Trophoblast cell (in vitro differentiated cells and primary cell): ENCODE results near the gene CSNK2A1.

Experiments
- DNase-seq, 2 donors: peaks; one replicate each; pipeline ENCODE4 v3.0.0-alpha.2; 2016
- H2AFZ ChIP-seq: 2 replicates; pipeline ENCODE4 v1.6.1; 2013; ENCODE audit warnings: low read length, moderate library complexity, mild to moderate bottlenecking; ENCODE audit not compliant: insufficient read depth, poor library complexity
- H2AK5ac ChIP-seq: 2 replicates; pipeline ENCODE4 v1.6.1; 2013; ENCODE audit warnings: mild to moderate bottlenecking, low read length
- H2BK120ac ChIP-seq: 2 replicates; pipeline ENCODE4 v1.6.1; 2013; ENCODE audit warnings: low read length, mild to moderate bottlenecking, moderate library complexity; ENCODE audit not compliant: insufficient read depth, poor library complexity
- H2BK12ac ChIP-seq: 2 replicates; pipeline ENCODE4 v1.6.1; 2013; ENCODE audit warnings: mild to moderate bottlenecking, low read length, moderate library complexity
- H2BK5ac ChIP-seq: 2 replicates; pipeline ENCODE4 v1.6.1; 2013; ENCODE audit warnings: low read length, low read depth, moderate library complexity, mild to moderate bottlenecking; ENCODE audit not compliant: poor library complexity
- H3K14ac ChIP-seq: 2 replicates; pipeline ENCODE4 v1.6.1; 2013; ENCODE audit warnings: mild to moderate bottlenecking, low read length
- H3K18ac ChIP-seq: 2 replicates; pipeline ENCODE4 v1.6.1; 2013; ENCODE audit warnings: mild to moderate bottlenecking, low read length
- H3K23ac ChIP-seq: 2 replicates; pipeline ENCODE4 v1.6.1; 2013; ENCODE audit warnings: low read length
- H3K27ac ChIP-seq: 2 replicates; pipeline ENCODE4 v1.5.1; 2013; ENCODE audit warnings: low read depth, mild to moderate bottlenecking, inconsistent platforms, low read length, moderate library complexity
- H3K27me3 ChIP-seq: 2 replicates; pipeline ENCODE4 v1.6.1; 2013; ENCODE audit warnings: inconsistent platforms, mild to moderate bottlenecking, low read length, moderate library complexity; ENCODE audit not compliant: insufficient read depth
- H3K36me3 ChIP-seq, 2 experiments: 1 replicate in 1 of 2; 2 replicates in 1 of 2; pipeline ENCODE4 v1.6.1; 2013; ENCODE audit warnings: low read length in 2 of 2, mild to moderate bottlenecking in 2 of 2, moderate library complexity in 1 of 2; ENCODE audit not compliant: insufficient read depth in 2 of 2, control insufficient read depth in 1 of 2
- H3K4ac ChIP-seq: 2 replicates; pipeline ENCODE4 v1.6.1; 2013; ENCODE audit warnings: low read depth, mild to moderate bottlenecking, low read length, moderate library complexity
- H3K4me1 ChIP-seq, 2 experiments: 1 replicate in 1 of 2; 2 replicates in 1 of 2; pipeline ENCODE4 v1.6.1; 2013; ENCODE audit warnings: low read length in 2 of 2, mild to moderate bottlenecking in 2 of 2, moderate library complexity in 1 of 2; ENCODE audit not compliant: insufficient read depth in 2 of 2, control insufficient read depth in 1 of 2
- H3K4me2 ChIP-seq: 2 replicates; pipeline ENCODE4 v1.6.1; 2013; ENCODE audit warnings: inconsistent platforms, mild to moderate bottlenecking, low read length, moderate library complexity
- H3K4me3 ChIP-seq: 2 replicates; pipeline ENCODE4 v1.5.1; 2013; ENCODE audit warnings: mild to moderate bottlenecking, low read depth, low read length, inconsistent platforms
- H3K79me1 ChIP-seq: one replicate; pipeline ENCODE4 v1.6.1; 2013; ENCODE audit warnings: low read length
- H3K79me2 ChIP-seq: 2 replicates; pipeline ENCODE4 v1.6.1; 2013; ENCODE audit warnings: low read length, mild to moderate bottlenecking; ENCODE audit not compliant: control insufficient read depth, insufficient read depth, poor library complexity
- H3K9ac ChIP-seq: 2 replicates; pipeline ENCODE4 v1.6.1; 2013; ENCODE audit warnings: mild to moderate bottlenecking, low read length
- H3K9me3 ChIP-seq: 2 replicates; pipeline ENCODE4 v1.6.1; 2013; ENCODE audit warnings: low read depth, mild to moderate bottlenecking, control low read depth, inconsistent platforms, low read length; ENCODE audit not compliant: insufficient read depth
- H4K12ac ChIP-seq: 2 replicates; pipeline ENCODE4 v1.6.1; 2013; ENCODE audit warnings: low read depth, mild to moderate bottlenecking, low read length, moderate library complexity
- H4K8ac ChIP-seq: 2 replicates; pipeline ENCODE4 v1.6.1; 2013; ENCODE audit warnings: low read depth, mild to moderate bottlenecking, low read length, moderate library complexity
- H4K91ac ChIP-seq: one replicate; pipeline ENCODE4 v1.6.1; 2013; ENCODE audit warnings: low read depth, mild to moderate bottlenecking, low read length, moderate library complexity
- WGBS: extraction: QIAGEN DNeasy Blood & Tissue Kit; methylation state at CpG from one replicate; pipeline ENCODE4 v1.1.7; 2013; ENCODE audit warnings: missing lambda C conversion rate; ENCODE audit not compliant: insufficient read length, insufficient coverage; ENCODE audit errors: extremely low coverage; 5-methylcytosine and 5-hydroxymethylcytosine counted together

Gene CSNK2A1

DNA sequence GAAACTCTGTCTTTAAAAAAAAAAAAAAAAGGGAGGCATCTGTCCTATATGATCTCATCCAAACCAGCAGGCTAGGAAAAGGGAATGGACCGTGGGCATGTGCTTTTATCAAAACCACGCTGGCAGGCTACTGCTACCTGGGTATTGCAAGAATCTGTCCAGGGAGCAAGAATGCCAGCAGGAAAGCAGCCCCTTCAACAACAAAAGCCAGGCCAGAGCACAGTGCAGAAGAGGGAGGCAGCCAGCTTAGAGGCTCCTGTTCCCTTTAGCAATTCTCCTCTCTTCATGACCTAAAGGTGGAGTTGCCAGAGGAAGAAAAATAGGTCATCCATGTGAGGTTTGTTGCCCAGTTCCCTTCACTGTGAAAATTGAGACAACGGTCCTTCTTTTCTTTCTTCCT, 99.5 kb downstream of the CSNK2A1 start:
- Histone ChIP-seq H3K4me3 (no peak overlapping the region), H4K8ac (no peak overlapping the region), H4K91ac (no peak overlapping the region), H3K18ac (no peak overlapping the region), H3K4ac (no peak overlapping the region), H3K79me1 (peaks cover 2% of the 10 kb centered on the region), H2BK12ac (no peak overlapping the region), H3K27me3 (no peaks in the 10 kb centered on the region), H3K23ac (no peak overlapping the region), H3K9me3 (peaks cover 3% of the 10 kb centered on the region), H3K9ac (no peak overlapping the region), H3K4me2 (no peak overlapping the region), H3K36me3 (peaks cover 32 to 53% of the 10 kb centered on the region in 2 experiments), H3K79me2 (no peaks in the 10 kb centered on the region), H3K27ac (no peak overlapping the region), H2BK5ac (no peak overlapping the region), H2AK5ac (no peak overlapping the region), H3K4me1 (peaks cover 8 to 15% of the 10 kb centered on the region in 2 experiments), H2BK120ac (no peak overlapping the region), H4K12ac (no peak overlapping the region), H2AFZ (no peak overlapping the region), H3K14ac (no peak overlapping the region)
- no CpG with 5 or more reads among the region's 3 CpGs for WGBS
- peak in 1 of 2 donors; percentile 14 for DNase-seq

DNA sequence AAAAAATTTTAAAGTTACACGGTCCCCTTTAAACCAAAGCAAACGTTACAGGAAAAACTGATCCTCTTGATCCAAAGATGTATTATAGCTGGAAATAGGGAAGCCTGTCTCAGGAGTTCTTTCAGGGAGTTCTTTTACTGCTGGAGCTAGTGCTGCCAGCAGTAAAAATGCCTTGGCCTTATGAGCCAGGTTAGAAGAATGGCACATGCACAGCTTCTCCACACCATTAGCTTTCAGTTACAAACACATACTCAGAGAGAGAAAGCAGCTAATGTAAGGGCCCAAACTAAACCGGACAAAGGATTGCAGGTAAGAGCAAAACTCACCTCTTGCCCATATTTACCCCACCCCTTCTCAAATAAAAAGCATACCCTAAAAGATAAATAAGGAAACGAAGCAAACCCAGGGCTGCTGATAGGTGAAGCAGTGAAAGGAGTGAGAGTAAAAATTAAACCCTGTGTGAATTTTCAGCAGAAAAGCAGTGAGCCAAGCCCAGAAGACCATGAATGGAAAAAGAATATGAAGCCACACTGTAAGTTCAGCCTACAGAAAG, 100.3 kb downstream of the CSNK2A1 start:
- no peak overlapping the region for H3K27ac ChIP-seq

GRCh38 chr20:440636-441035, 103.0 kb downstream of the CSNK2A1 start:
- H4K8ac ChIP-seq, result no peak overlapping the region
- no peak overlapping the region for H3K4me2 ChIP-seq
- no peak overlapping the region for H3K4me3 ChIP-seq
- H3K9ac ChIP-seq, result no peak overlapping the region
- no peak overlapping the region for H3K14ac ChIP-seq
- peaks cover 7 to 9% of the 10 kb centered on the region in 2 experiments for H3K4me1 ChIP-seq
- H3K4ac ChIP-seq, result no peak overlapping the region
- H3K36me3 ChIP-seq, result peaks cover 51 to 72% of the 10 kb centered on the region in 2 experiments
- peaks cover 3% of the 10 kb centered on the region for H3K9me3 ChIP-seq
- no peak overlapping the region for H4K12ac ChIP-seq
- WGBS, result no CpG with 5 or more reads among the region's 13 CpGs
- H3K18ac ChIP-seq, result no peak overlapping the region
- H4K91ac ChIP-seq, result no peak overlapping the region
- no peak overlapping the region for H3K27ac ChIP-seq
- no peaks in the 10 kb centered on the region for H3K27me3 ChIP-seq
- H2AK5ac ChIP-seq, result no peak overlapping the region
- peak; percentile 55 to 66 for DNase-seq
- H3K23ac ChIP-seq, result no peak overlapping the region
- H2BK5ac ChIP-seq, result no peak overlapping the region
- no peak overlapping the region for H2BK120ac ChIP-seq
- no peak overlapping the region for H2BK12ac ChIP-seq
- H3K79me1 ChIP-seq, result no peaks in the 10 kb centered on the region
- no peak overlapping the region for H2AFZ ChIP-seq
- H3K79me2 ChIP-seq, result no peaks in the 10 kb centered on the region

More for the DNA sequence above, 100.3 kb downstream of the CSNK2A1 start:
- no peak overlapping the region for H2AK5ac ChIP-seq
- H3K27me3 ChIP-seq, result no peaks in the 10 kb centered on the region
- no peak overlapping the region for H3K18ac ChIP-seq
- H2BK5ac ChIP-seq, result no peak overlapping the region
- no peak overlapping the region for H2BK12ac ChIP-seq
- no peak for DNase-seq
- H3K14ac ChIP-seq, result no peak overlapping the region
- H3K79me1 ChIP-seq, result peaks cover 2% of the 10 kb centered on the region
- no peaks in the 10 kb centered on the region for H3K79me2 ChIP-seq
- no peak overlapping the region for H4K91ac ChIP-seq
- peaks cover 40 to 61% of the 10 kb centered on the region in 2 experiments for H3K36me3 ChIP-seq
- no peak overlapping the region for H4K8ac ChIP-seq
- H3K4me2 ChIP-seq, result no peak overlapping the region
- H3K9ac ChIP-seq, result no peak overlapping the region
- H3K4ac ChIP-seq, result no peak overlapping the region
- no peak overlapping the region for H3K4me3 ChIP-seq
- H3K4me1 ChIP-seq, result peaks cover 8 to 15% of the 10 kb centered on the region in 2 experiments
- no peak overlapping the region for H2AFZ ChIP-seq
- no peak overlapping the region for H3K23ac ChIP-seq
- no peak overlapping the region for H2BK120ac ChIP-seq
- WGBS, result no CpG with 5 or more reads among the region's 4 CpGs
- H4K12ac ChIP-seq, result no peak overlapping the region
- peaks cover 3% of the 10 kb centered on the region for H3K9me3 ChIP-seq

DNA sequence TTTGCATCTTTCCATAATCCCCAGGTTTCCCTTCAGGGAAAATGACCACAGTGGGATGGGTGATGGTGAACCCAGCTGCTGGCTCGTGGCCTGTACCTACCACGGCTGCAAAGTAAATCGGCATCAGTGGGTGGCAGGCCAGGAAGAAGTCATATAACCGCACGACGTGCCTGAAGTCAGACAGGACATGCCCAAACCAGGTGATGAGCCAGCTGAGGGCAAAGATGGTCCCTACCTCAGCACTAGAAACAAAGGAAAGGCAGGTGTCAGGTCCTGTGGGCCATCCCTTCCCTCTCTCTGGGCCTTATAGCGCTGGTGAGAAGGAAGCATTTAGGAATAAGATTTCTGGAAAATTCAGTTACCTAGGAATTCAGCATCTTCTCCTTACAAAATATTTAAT, 103.4 kb downstream of the CSNK2A1 start:
- Histone ChIP-seq H3K4me2 (no peak overlapping the region), H3K14ac (no peak overlapping the region), H3K4me3 (no peak overlapping the region)

More for the DNA sequence above, 103.4 kb downstream of the CSNK2A1 start:
- no peak overlapping the region for H3K27ac ChIP-seq
- no peaks in the 10 kb centered on the region for H3K79me2 ChIP-seq
- H2AK5ac ChIP-seq, result no peak overlapping the region
- no peak overlapping the region for H4K8ac ChIP-seq
- no peak overlapping the region for H4K12ac ChIP-seq
- no peak overlapping the region for H2BK120ac ChIP-seq
- peaks cover 3% of the 10 kb centered on the region for H3K9me3 ChIP-seq
- no peak for DNase-seq
- H3K4me1 ChIP-seq, result peaks cover 4 to 5% of the 10 kb centered on the region in 2 experiments
- peaks cover 56 to 76% of the 10 kb centered on the region in 2 experiments for H3K36me3 ChIP-seq
- H2BK5ac ChIP-seq, result no peak overlapping the region
- no peak overlapping the region for H3K9ac ChIP-seq
- no peak overlapping the region for H3K4ac ChIP-seq
- WGBS, result no CpG with 5 or more reads among the region's 7 CpGs
- H3K23ac ChIP-seq, result no peak overlapping the region
- no peak overlapping the region for H4K91ac ChIP-seq
- no peaks in the 10 kb centered on the region for H3K27me3 ChIP-seq
- no peak overlapping the region for H3K18ac ChIP-seq
- no peak overlapping the region for H2BK12ac ChIP-seq
- no peak overlapping the region for H2AFZ ChIP-seq
- H3K79me1 ChIP-seq, result no peaks in the 10 kb centered on the region
